Adrenal gland (tissue), 12 donors: ENCODE results near the gene STARD10. TPM values are rescaled to one million over a fixed set of nuclear protein-coding genes. Genes with fewer than 3 reads are reported as not detected.

Source experiments
- DNase-seq, 7 donors: peaks; one replicate each; pipeline ENCODE4 v3.0.0-alpha.2; 2019 to 2020
- H3K27ac ChIP-seq, 5 donors: fragments of 200-600 bp; sonication (generic) in 4 of 5; 1 replicate in 3 of 5; 2 replicates in 2 of 5; pipeline versions ENCODE4 v1.5.1 to v1.8.0; 2016 to 2020; ENCODE audit warnings: mild to moderate bottlenecking in 1 of 5
- H3K27me3 ChIP-seq: fragments of 200-600 bp; 2 replicates; pipeline ENCODE4 v1.8.0; 2021
- H3K36me3 ChIP-seq, 2 donors: fragments of 200-600 bp; replicated peaks in 1 of 2; 1 replicate in 1 of 2; 2 replicates in 1 of 2; pipeline versions ENCODE4 v1.5.1 to v1.8.0; 2018 to 2022
- H3K4me1 ChIP-seq, 2 donors: fragments of 200-600 bp; replicated peaks in 1 of 2; 1 replicate in 1 of 2; 2 replicates in 1 of 2; pipeline versions ENCODE4 v1.5.1 to v1.8.0; 2018 to 2021
- H3K4me3 ChIP-seq, 4 donors: fragments of 200-600 bp; sonication (generic) in 3 of 4; one replicate each; pipeline ENCODE4 v1.5.1; 2016 to 2018
- H3K9me3 ChIP-seq, 3 donors: fragments of 200-600 bp; sonication (generic) in 1 of 3; replicated peaks in 1 of 3; 1 replicate in 2 of 3; 2 replicates in 1 of 3; pipeline versions ENCODE4 v1.5.1 to v1.8.0; 2016 to 2021
- CTCF ChIP-seq, 6 experiments: fragments of 450-650 bp in 4 of 6; fragments of 200-600 bp in 2 of 6; sonication (generic) in 1 of 6; IDR thresholded peaks; 1 replicate in 5 of 6; 2 replicates in 1 of 6; pipeline versions ENCODE4 v1.5.1 to v1.8.0; 2016 to 2021; ENCODE audit warnings: antibody characterized with exemption in 6 of 6, mild to moderate bottlenecking in 2 of 6, moderate library complexity in 1 of 6
- POLR2A ChIP-seq, 2 donors: fragments of 450-650 bp; IDR thresholded peaks; one replicate each; pipeline ENCODE4 v1.6.1; 2017; ENCODE audit warnings: antibody characterized with exemption in 2 of 2, mild to moderate bottlenecking in 2 of 2, moderate library complexity in 1 of 2
- WGBS, 4 donors: extraction: QIAGEN DNeasy Blood & Tissue Kit in 2 of 4; methylation state at CpG; one replicate each; pipeline versions ENCODE4 v1.1.5 to v1.1.7; 2013 to 2017; 5-methylcytosine and 5-hydroxymethylcytosine counted together
- intact Hi-C, 2 donors: fragments of 100-400 bp; cut with DNase I; formaldehyde crosslinking; loops; one replicate each; pipeline versions ENCODE4 v1.14.1 to v1.15.0; 2022 to 2023
- microRNA-seq, 3 donors: library from miRNA; unstranded; fragments of <30 nt; microRNA quantifications; one replicate each; pipeline ENCODE4, GENCODE V29; 2017 to 2020
- polyA plus RNA-seq, 3 donors: library from polyadenylated mRNA; stranded (reverse); fragments of 200-250 nt in 2 of 3; fragments of 350-450 nt in 1 of 3; fragmentation: Illumina TruSeq in 1 of 3; extraction: RNeasy Lipid Tissue Mini Kit (QIAGEN cat#74804) in 1 of 3; gene quantifications; one replicate each; pipeline ENCODE4 v1.2.3, GENCODE V29; 2013 to 2014
- small RNA-seq, 2 donors: library from RNA; depleted of rRNA; stranded (forward); fragments of <200 nt; gene quantifications; one replicate each; pipeline ENCODE3, GENCODE V24; 2016
- total RNA-seq, 9 donors: library from RNA; depleted of rRNA in 4 of 9; stranded (reverse); fragments of >200 nt in 4 of 9; fragments of 120-200 nt in 1 of 9; fragmentation: NEBNext Ultra II Directional in 1 of 9; extraction: Animal tissue kit (Norgen Biotek cat#: 25700) in 1 of 9; gene quantifications; one replicate each; pipeline versions ENCODE4 v1.1.0 to v1.2.4, GENCODE V29; 2013 to 2023
- donor health status: healthy with polysubstance abuse.
- donor health status: Bipolar disorder and iron deficiency.
- donor health status: DM: yes; HTN: yes; CAD: no.
- donor health status: DM: no; HTN: no; CAD: no.
- donor health status: DM: no; HTN: no; CAD: no.
- donor health status: DM: yes; HTN: yes; CAD: no.

Gene STARD10
- total and polyA plus RNA-seq, 12 donors, result 190 to 668 (median 350) TPM

- no peak for DNase-seq
- TF ChIP-seq CTCF (IDR thresholded peaks at IDR 0.05) (no peak), POLR2A (IDR thresholded peaks at IDR 0.05) (no peak)
- Histone ChIP-seq H3K4me3 (no peak overlapping the region), H3K27ac (peak overlapping the region in 2 of 5 donors; percentile 12 to 80), H3K9me3 (no peaks in the 10 kb centered on the region), H3K36me3 (peaks cover 0 to 96% of the 10 kb centered on the region in 2 donors), H3K4me1 (peaks cover 0 to 25% of the 10 kb centered on the region in 2 donors), H3K27me3 (no peaks in the 10 kb centered on the region)
- intact Hi-C loops, result no loop called here
- WGBS, 4 donors, result 62 to 67% (median 65%) methylated on average over 3 to 4 of the region's 4 CpGs
Observed at GRCh38 chr11:72704783-72705265, 89.0 kb downstream of the STARD10 start.

Small RNA genes lying within 50 kb of the gene (microRNA-seq; reads per million reads assigned to microRNA genes)
- 0 reads per million in 3 donors for gene MIR4692

Small RNA genes lying within 50 kb of the gene (small RNA-seq; reads per million reads assigned to genes)
- gene MIR4692 (0 reads per million in 2 donors), gene RF00019 (0 reads per million in 2 donors)

Other genes starting within 250 kb of the STARD10 start
- 100 to 1,000 TPM in 2 of 9 donors, 10 to 100 TPM in 7; 11.5 to 226 (median 56.8) TPM for gene PDE2A, start 119.6 kb downstream of the STARD10 start, total RNA-seq
- gene PDE2A, start 119.6 kb downstream of the STARD10 start, polyA plus RNA-seq, result 100 to 1,000 TPM in 1 of 3 donors, 10 to 100 TPM in 2; 70.4 to 106 (median 82.5) TPM
- 100 to 1,000 TPM in 8 of 9 donors, 10 to 100 TPM in 1; 66.9 to 216 (median 149) TPM for gene ARAP1, start 41.6 kb downstream of the STARD10 start, total RNA-seq
- gene ARAP1, start 41.6 kb downstream of the STARD10 start, polyA plus RNA-seq, result 100 to 1,000 TPM in 2 of 3 donors, 10 to 100 TPM in 1; 30.0 to 217 (median 150) TPM
- gene ATG16L2, start 20.4 kb upstream of the STARD10 start, total RNA-seq, result 10 to 100 TPM in 8 of 9 donors, 1 to 10 TPM in 1; 9.2 to 70.0 (median 29.9) TPM
- 100 to 1,000 TPM in 2 of 3 donors, 1 to 10 TPM in 1; 5.7 to 343 (median 129) TPM for gene ATG16L2, start 20.4 kb upstream of the STARD10 start, polyA plus RNA-seq